Measurements from ENCODE around the gene RAB43.

Gene RAB43

GRCh38 chr3:129057249-129057648 lies 64.4 kb downstream of the RAB43 start:
- Histone ChIP-seq H3K27ac (ENCODE audit: low read length) (no peak overlapping the region), H3K27me3 (ENCODE audit: low read depth, low read length) (no peaks in the 10 kb centered on the region), H3K36me3 (ENCODE audit: control insufficient read depth in 1 of 2, insufficient read depth in 2 of 2, low read length in 2 of 2) (no peaks in the 10 kb centered on the region), H3K4me1 (ENCODE audit: control insufficient read depth in 1 of 2, insufficient read depth in 2 of 2, low read length in 2 of 2) (peaks cover 6 to 23% of the 10 kb centered on the region in 2 donors), H3K9me3 (ENCODE audit: control insufficient read depth in 1 of 2, low read length in 2 of 2) (no peaks in the 10 kb centered on the region), H3K4me3 (ENCODE audit: low read depth in 1 of 2, low read length in 2 of 2) (no peak overlapping the region)

DNA sequence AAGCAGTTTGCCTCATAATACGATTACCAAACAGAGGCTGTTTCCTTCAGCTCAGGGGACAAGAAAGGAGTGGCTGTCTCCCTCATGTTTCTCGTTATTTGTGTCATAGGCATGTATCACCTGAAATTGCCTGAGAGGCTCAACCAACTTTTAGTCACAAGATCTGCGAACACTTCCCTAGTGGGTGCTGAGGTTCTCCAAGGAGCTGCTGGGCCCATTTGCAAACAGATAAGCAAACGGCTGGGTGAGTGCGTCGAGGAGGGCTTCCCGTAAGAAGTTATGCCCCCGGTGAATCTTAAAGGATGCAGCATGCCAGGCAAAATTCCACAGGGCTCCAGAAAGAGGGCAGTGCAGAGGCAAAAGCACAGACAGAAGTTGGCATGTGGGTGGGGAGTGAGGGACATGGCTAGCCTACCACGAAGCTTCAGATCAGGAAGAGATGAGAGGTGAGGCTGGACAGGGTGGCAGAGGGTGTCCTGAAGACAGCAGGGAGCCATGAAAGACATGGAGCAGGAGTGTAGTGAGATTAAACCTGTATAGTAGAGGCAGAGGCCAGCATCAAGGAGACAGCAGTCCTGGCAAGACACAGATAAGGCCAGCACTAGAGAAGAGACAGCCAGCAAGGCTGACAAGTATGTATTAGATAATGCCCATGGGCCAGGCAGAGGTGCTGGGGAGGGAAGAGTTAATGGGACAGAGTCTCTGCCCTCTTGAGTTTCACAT lies 65.0 kb downstream of the RAB43 start:
- no peak overlapping the region for H3K4me3 ChIP-seq (ENCODE audit: low read depth in 1 of 2, low read length in 2 of 2)
- no peak overlapping the region for H3K27ac ChIP-seq (ENCODE audit: low read length)
- no peaks in the 10 kb centered on the region for H3K36me3 ChIP-seq (ENCODE audit: control insufficient read depth in 1 of 2, insufficient read depth in 2 of 2, low read length in 2 of 2)
- peaks cover 6 to 29% of the 10 kb centered on the region in 2 donors for H3K4me1 ChIP-seq (ENCODE audit: control insufficient read depth in 1 of 2, insufficient read depth in 2 of 2, low read length in 2 of 2)
- H3K9me3 ChIP-seq (ENCODE audit: control insufficient read depth in 1 of 2, low read length in 2 of 2) = no peaks in the 10 kb centered on the region
- no peaks in the 10 kb centered on the region for H3K27me3 ChIP-seq (ENCODE audit: low read depth, low read length)

DNA sequence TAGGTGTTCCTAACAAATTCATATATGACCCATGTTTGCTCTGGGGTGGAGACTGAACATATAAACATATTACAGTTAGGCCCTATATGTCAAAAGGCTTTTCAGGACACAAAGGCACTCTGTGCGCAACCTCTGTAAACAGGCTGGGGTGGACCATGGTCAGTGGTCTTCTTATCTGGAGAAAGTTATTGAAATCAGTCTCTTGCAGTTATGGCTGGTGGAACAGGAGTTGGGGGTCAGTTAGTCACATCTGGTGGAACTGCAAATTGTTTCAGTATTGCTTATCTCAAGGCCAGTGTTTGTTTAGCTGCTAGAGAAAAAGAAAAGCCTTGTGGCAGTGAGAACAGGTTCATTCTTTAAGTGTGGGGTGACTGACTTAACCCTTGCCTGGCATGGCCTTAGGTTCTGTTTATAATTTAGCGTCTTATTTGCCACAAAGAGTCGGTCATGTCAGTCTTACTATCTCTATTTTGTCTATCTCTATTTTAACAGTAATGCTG lies 66.9 kb downstream of the RAB43 start:
- no peaks in the 10 kb centered on the region for H3K9me3 ChIP-seq (ENCODE audit: control insufficient read depth in 1 of 2, low read length in 2 of 2)
- no peaks in the 10 kb centered on the region for H3K27me3 ChIP-seq (ENCODE audit: low read depth, low read length)
- no peaks in the 10 kb centered on the region for H3K36me3 ChIP-seq (ENCODE audit: control insufficient read depth in 1 of 2, insufficient read depth in 2 of 2, low read length in 2 of 2)
- peaks cover 6 to 32% of the 10 kb centered on the region in 2 donors for H3K4me1 ChIP-seq (ENCODE audit: control insufficient read depth in 1 of 2, insufficient read depth in 2 of 2, low read length in 2 of 2)
- H3K4me3 ChIP-seq (ENCODE audit: low read depth in 1 of 2, low read length in 2 of 2) = no peak overlapping the region
- no peak overlapping the region for H3K27ac ChIP-seq (ENCODE audit: low read length)

GRCh38 chr3:129052675-129053074 lies 68.9 kb downstream of the RAB43 start:
- Histone ChIP-seq H3K36me3 (ENCODE audit: control insufficient read depth in 1 of 2, insufficient read depth in 2 of 2, low read length in 2 of 2) (no peaks in the 10 kb centered on the region), H3K9me3 (ENCODE audit: control insufficient read depth in 1 of 2, low read length in 2 of 2) (peaks cover 2 to 4% of the 10 kb centered on the region in 2 donors), H3K4me1 (ENCODE audit: control insufficient read depth in 1 of 2, insufficient read depth in 2 of 2, low read length in 2 of 2) (peaks cover 6 to 23% of the 10 kb centered on the region in 2 donors), H3K27me3 (ENCODE audit: low read depth, low read length) (no peaks in the 10 kb centered on the region), H3K27ac (ENCODE audit: low read length) (no peak overlapping the region), H3K4me3 (ENCODE audit: low read depth in 1 of 2, low read length in 2 of 2) (no peak overlapping the region)

DNA sequence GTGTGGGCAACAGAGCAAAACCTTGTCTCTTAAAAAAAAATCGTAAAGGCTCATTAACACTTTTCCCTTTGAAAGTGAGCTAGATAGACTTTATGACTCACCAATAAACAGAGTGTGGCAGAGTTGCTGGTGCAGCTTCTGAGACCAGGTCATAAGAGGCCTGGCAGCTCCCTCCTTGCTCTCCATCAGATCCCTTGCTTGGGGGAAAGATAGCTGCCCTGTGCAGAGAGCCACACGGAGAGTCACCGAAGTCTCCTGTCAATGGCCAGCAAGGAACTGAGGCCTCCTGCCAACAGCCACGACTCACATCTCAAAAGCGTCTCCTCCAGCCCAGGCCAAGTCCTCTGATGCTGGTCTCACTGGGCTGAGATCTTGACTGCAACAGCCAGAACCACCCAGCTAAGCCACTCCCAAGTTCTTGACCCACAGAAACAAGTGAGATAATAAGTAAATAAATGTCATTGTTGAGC lies 69.7 kb downstream of the RAB43 start:
- Histone ChIP-seq H3K4me1 (ENCODE audit: control insufficient read depth in 1 of 2, insufficient read depth in 2 of 2, low read length in 2 of 2) (peaks cover 6 to 23% of the 10 kb centered on the region in 2 donors), H3K4me3 (ENCODE audit: low read depth in 1 of 2, low read length in 2 of 2) (no peak overlapping the region), H3K27me3 (ENCODE audit: low read depth, low read length) (no peaks in the 10 kb centered on the region), H3K27ac (ENCODE audit: low read length) (no peak overlapping the region), H3K9me3 (ENCODE audit: control insufficient read depth in 1 of 2, low read length in 2 of 2) (peaks cover 4 to 6% of the 10 kb centered on the region in 2 donors), H3K36me3 (ENCODE audit: control insufficient read depth in 1 of 2, insufficient read depth in 2 of 2, low read length in 2 of 2) (no peaks in the 10 kb centered on the region)

GRCh38 chr3:129050556-129051295 lies 70.9 kb downstream of the RAB43 start:
- Histone ChIP-seq H3K36me3 (ENCODE audit: control insufficient read depth in 1 of 2, insufficient read depth in 2 of 2, low read length in 2 of 2) (no peaks in the 10 kb centered on the region), H3K9me3 (ENCODE audit: control insufficient read depth in 1 of 2, low read length in 2 of 2) (peaks cover 4 to 6% of the 10 kb centered on the region in 2 donors), H3K27me3 (ENCODE audit: low read depth, low read length) (peaks cover 4% of the 10 kb centered on the region), H3K4me1 (ENCODE audit: control insufficient read depth in 1 of 2, insufficient read depth in 2 of 2, low read length in 2 of 2) (peaks cover 6 to 31% of the 10 kb centered on the region in 2 donors), H3K4me3 (ENCODE audit: low read depth in 1 of 2, low read length in 2 of 2) (no peak overlapping the region), H3K27ac (ENCODE audit: low read length) (no peak overlapping the region)

DNA sequence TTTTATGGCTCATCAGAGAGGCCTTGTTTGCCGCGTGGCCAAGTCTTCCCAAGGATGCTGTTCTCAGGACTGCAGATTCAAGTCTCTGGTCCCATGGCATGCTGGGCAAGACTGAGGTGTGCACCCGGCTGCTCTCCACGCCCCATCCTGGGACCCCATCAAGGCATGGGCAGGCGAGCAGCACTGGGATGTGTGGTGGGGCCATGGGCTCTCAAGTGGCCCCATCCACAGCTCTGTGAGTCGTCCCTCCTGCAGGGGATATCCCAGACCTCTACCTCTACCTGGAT lies 74.1 kb downstream of the RAB43 start:
- Histone ChIP-seq H3K27ac (ENCODE audit: low read length) (no peak overlapping the region), H3K9me3 (ENCODE audit: control insufficient read depth in 1 of 2, low read length in 2 of 2) (peaks cover 4 to 9% of the 10 kb centered on the region in 2 donors), H3K27me3 (ENCODE audit: low read depth, low read length) (peaks cover 5% of the 10 kb centered on the region), H3K36me3 (ENCODE audit: control insufficient read depth in 1 of 2, insufficient read depth in 2 of 2, low read length in 2 of 2) (no peaks in the 10 kb centered on the region), H3K4me1 (ENCODE audit: control insufficient read depth in 1 of 2, insufficient read depth in 2 of 2, low read length in 2 of 2) (peaks cover 0 to 22% of the 10 kb centered on the region in 2 donors), H3K4me3 (ENCODE audit: low read depth in 1 of 2, low read length in 2 of 2) (no peak overlapping the region)

- Histone ChIP-seq H3K4me1 (ENCODE audit: control insufficient read depth in 1 of 2, insufficient read depth in 2 of 2, low read length in 2 of 2) (peaks cover 0 to 17% of the 10 kb centered on the region in 2 donors), H3K9me3 (ENCODE audit: control insufficient read depth in 1 of 2, low read length in 2 of 2) (peaks cover 4 to 9% of the 10 kb centered on the region in 2 donors), H3K4me3 (ENCODE audit: low read depth in 1 of 2, low read length in 2 of 2) (no peak overlapping the region), H3K36me3 (ENCODE audit: control insufficient read depth in 1 of 2, insufficient read depth in 2 of 2, low read length in 2 of 2) (no peaks in the 10 kb centered on the region), H3K27me3 (ENCODE audit: low read depth, low read length) (peaks cover 5% of the 10 kb centered on the region), H3K27ac (ENCODE audit: low read length) (no peak overlapping the region)
Observed at GRCh38 chr3:129046732-129047552, 74.7 kb downstream of the RAB43 start.

GRCh38 chr3:129046037-129046731 lies 75.4 kb downstream of the RAB43 start:
- Histone ChIP-seq H3K4me3 (ENCODE audit: low read depth in 1 of 2, low read length in 2 of 2) (peak overlapping the region in 1 of 2 donors; percentile 55), H3K36me3 (ENCODE audit: control insufficient read depth in 1 of 2, insufficient read depth in 2 of 2, low read length in 2 of 2) (no peaks in the 10 kb centered on the region), H3K4me1 (ENCODE audit: control insufficient read depth in 1 of 2, insufficient read depth in 2 of 2, low read length in 2 of 2) (peaks cover 0 to 10% of the 10 kb centered on the region in 2 donors), H3K27ac (ENCODE audit: low read length) (no peak overlapping the region), H3K27me3 (ENCODE audit: low read depth, low read length) (peaks cover 5% of the 10 kb centered on the region), H3K9me3 (ENCODE audit: control insufficient read depth in 1 of 2, low read length in 2 of 2) (peaks cover 4 to 9% of the 10 kb centered on the region in 2 donors)

DNA sequence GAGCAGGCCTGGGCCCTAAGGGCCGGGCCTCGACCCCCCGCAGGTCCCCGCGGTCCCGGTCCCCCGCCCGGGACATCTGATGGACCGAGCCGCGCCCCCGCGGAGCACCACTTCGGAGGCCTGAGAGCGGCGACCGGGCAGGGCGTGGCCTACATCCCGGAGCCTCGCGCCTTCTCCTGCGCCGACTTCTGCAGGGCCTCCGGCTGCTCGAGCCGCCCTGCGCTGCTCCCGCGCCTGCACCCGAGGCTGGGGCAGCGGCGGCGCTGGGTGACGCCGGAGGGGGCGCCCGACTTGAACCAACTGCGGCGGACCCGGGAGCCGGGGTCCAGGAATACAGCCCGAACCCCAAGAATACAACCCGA lies 75.9 kb downstream of the RAB43 start:
- peaks cover 0 to 10% of the 10 kb centered on the region in 2 donors for H3K4me1 ChIP-seq (ENCODE audit: control insufficient read depth in 1 of 2, insufficient read depth in 2 of 2, low read length in 2 of 2)
- H3K36me3 ChIP-seq (ENCODE audit: control insufficient read depth in 1 of 2, insufficient read depth in 2 of 2, low read length in 2 of 2) = no peaks in the 10 kb centered on the region
- no peak overlapping the region for H3K27ac ChIP-seq (ENCODE audit: low read length)
- peaks cover 4 to 9% of the 10 kb centered on the region in 2 donors for H3K9me3 ChIP-seq (ENCODE audit: control insufficient read depth in 1 of 2, low read length in 2 of 2)
- peak overlapping the region in 1 of 2 donors; percentile 55 for H3K4me3 ChIP-seq (ENCODE audit: low read depth in 1 of 2, low read length in 2 of 2)
- peaks cover 5% of the 10 kb centered on the region for H3K27me3 ChIP-seq (ENCODE audit: low read depth, low read length)

Data from muscle layer of duodenum (tissue), 2 donors.